ENCODE measurements around the gene RNF128.

RNF128 gene

DNA sequence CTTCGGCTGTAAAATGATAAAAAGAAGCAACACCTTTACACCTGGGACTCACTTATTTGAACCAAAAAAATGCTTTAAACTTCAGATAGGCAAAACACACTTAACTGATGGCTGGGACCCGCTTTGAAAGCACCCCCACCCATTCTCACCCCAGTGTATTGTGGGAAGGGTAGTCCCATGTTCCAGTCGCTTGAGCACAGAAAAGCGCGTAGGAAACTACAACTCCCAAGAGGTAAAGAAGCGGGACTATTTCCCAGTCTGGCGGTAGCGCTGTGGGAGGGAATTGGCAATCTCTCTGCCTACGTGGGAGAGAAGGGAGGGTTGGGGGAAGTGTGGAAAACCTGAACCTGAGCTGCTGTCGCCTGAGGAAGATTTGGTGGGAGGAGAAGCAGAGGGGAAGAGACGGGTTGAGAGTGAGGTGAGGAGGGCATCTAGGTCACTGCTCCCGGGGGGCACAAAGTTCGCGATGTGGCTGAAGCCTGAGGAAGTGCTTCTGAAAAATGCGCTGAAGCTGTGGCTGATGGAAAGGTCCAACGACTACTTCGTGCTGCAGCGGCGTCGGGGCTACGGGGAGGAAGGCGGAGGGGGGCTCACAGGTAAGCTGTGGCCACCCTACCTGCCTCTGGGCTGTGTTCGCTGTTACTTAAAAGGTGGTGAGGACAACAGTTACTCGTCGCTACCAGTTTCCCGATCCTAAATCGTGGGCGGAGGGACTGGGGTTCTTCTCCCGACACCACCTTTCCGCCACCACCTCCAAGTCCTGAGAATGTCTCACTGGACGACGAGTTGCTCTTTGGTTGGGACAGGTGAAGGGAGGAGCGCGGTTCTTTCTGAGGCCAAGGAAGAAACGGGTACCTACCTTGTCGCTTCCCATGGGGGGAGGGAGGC lies 76.1 kb downstream of the RNF128 start, which contains the start of gene TBC1D8B:
TSS of gene TBC1D8B (plus strand) at position 286 of the 888 bp plus-strand sequence. CDS start at position 467, 181 bp downstream.
- peak within 1 kb of the TSS; percentile 37; the same call in 1 of the 2 replicates for H3K27ac ChIP-seq (ENCODE audit: extremely low read depth, low read depth, low read length)
- H3K36me3 ChIP-seq (ENCODE audit: control insufficient read depth in 2 of 2, insufficient read depth in 1 of 2, low read length in 2 of 2) = no peaks in the 10 kb centered on the region; a peak in 1 of 3 replicates
- CTCF ChIA-PET = interaction anchor here (0.7 kb wide), 1 partner anchor 11 kb away, joined by 3 read pairs; no protein-coding TSS in a partner anchor
- POLR2A ChIA-PET = interaction anchor here (0.6 to 1.4 kb wide), 2 partner anchors 76 to 98 kb away, joined by 4 to 5 read pairs; partner anchors contain the start of gene RNF128
- peak within 1 kb of the TSS; percentile 53 for H3K4me3 ChIP-seq (ENCODE audit: low read depth, low read length)
- H3K9me3 ChIP-seq (ENCODE audit: control insufficient read depth, insufficient read depth, low read depth, low read length) = no peaks in the 10 kb centered on the region
- H3K4me1 ChIP-seq (ENCODE audit: control insufficient read depth, insufficient read depth, low read length) = peaks cover 6% of the 10 kb centered on the region
- no peak for TF ChIP-seq ZNF658 (tag by site-specific recombination; IDR thresholded peaks at IDR 0.05)
- peak; percentile 83 for TF ChIP-seq ZNF335 (tag by site-specific recombination; conservative IDR thresholded peaks at IDR 0.05)
- TF ChIP-seq ZBTB6 (tag by site-specific recombination; IDR thresholded peaks at IDR 0.05) = no peak
- TF ChIP-seq PATZ1 (tag by site-specific recombination; IDR thresholded peaks at IDR 0.05) = peak; percentile 81
- no peak; the same call in 1 of the 2 replicates for TF ChIP-seq ZIC2 (tag by site-specific recombination; IDR thresholded peaks at IDR 0.05)
- TF ChIP-seq, protein P1, sequence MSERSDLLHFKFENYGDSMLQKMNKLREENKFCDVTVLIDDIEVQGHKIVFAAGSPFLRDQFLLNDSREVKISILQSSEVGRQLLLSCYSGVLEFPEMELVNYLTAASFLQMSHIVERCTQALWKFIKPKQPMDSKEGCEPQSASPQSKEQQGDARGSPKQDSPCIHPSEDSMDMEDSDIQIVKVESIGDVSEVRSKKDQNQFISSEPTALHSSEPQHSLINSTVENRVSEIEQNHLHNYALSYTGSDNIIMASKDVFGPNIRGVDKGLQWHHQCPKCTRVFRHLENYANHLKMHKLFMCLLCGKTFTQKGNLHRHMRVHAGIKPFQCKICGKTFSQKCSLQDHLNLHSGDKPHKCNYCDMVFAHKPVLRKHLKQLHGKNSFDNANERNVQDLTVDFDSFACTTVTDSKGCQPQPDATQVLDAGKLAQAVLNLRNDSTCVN (tag by site-specific recombination; optimal IDR thresholded peaks at IDR 0.05) = peak; percentile 12
- TF ChIP-seq ZNF354C (tag by site-specific recombination; IDR thresholded peaks at IDR 0.05; ENCODE audit: borderline replicate concordance, low read depth) = no peak
- no peak for TF ChIP-seq ZNF175 (tag by site-specific recombination; IDR thresholded peaks at IDR 0.05)
- peak; percentile 67; the same call in 1 of the 2 replicates for TF ChIP-seq ZBTB20 (tag by site-specific recombination; IDR thresholded peaks at IDR 0.05)
- peak; percentile 74 for TF ChIP-seq GLIS2 (tag by site-specific recombination; IDR thresholded peaks at IDR 0.05)
- TF ChIP-seq MYNN (tag by site-specific recombination; IDR thresholded peaks at IDR 0.05; ENCODE audit: borderline replicate concordance) = no peak
- no peak for TF ChIP-seq REPIN1 (tag by site-specific recombination; IDR thresholded peaks at IDR 0.05; ENCODE audit: low read depth)
- TF ChIP-seq, protein P2, sequence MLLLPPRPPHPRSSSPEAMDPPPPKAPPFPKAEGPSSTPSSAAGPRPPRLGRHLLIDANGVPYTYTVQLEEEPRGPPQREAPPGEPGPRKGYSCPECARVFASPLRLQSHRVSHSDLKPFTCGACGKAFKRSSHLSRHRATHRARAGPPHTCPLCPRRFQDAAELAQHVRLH (tag by site-specific recombination; IDR thresholded peaks at IDR 0.05) = peak; percentile 58
- TF ChIP-seq SP3 (tag by site-specific recombination; IDR thresholded peaks at IDR 0.05) = peak; percentile 76
- no peak for TF ChIP-seq TCF7L2 (IDR thresholded peaks at IDR 0.05; ENCODE audit: borderline replicate concordance, low read depth, low read length)
- TF ChIP-seq SP2 (tag by site-specific recombination; IDR thresholded peaks at IDR 0.05) = peak; percentile 33; the same call in 1 of the 2 replicates
- TF ChIP-seq ZNF302 (tag by site-specific recombination; IDR thresholded peaks at IDR 0.05; ENCODE audit: low read depth) = no peak
- peak; percentile 81 for TF ChIP-seq ZNF366 (tag by site-specific recombination; conservative IDR thresholded peaks at IDR 0.05)
- TF ChIP-seq ZNF426 (tag by site-specific recombination; IDR thresholded peaks at IDR 0.05) = no peak
- TF ChIP-seq ZNF600 (tag by site-specific recombination; IDR thresholded peaks at IDR 0.05) = peak; percentile 61; the same call in 1 of the 2 replicates
- TF ChIP-seq ZNF692 (tag by site-specific recombination; IDR thresholded peaks at IDR 0.05) = peak; percentile 27; the same call in 1 of the 2 replicates
- TF ChIP-seq ZNF416 (tag by site-specific recombination; IDR thresholded peaks at IDR 0.05) = no peak
- TF ChIP-seq ZNF341 (tag by site-specific recombination; IDR thresholded peaks at IDR 0.05; ENCODE audit: low read depth) = peak; percentile 67
- TF ChIP-seq EGR2 (tag by site-specific recombination; IDR thresholded peaks at IDR 0.05; ENCODE audit: low read depth) = peak; percentile 91
- TF ChIP-seq ZNF830 (tag by site-specific recombination; IDR thresholded peaks at IDR 0.05; ENCODE audit: low read depth) = no peak
- TF ChIP-seq SP7 (tag by site-specific recombination; IDR thresholded peaks at IDR 0.05) = 0 out of 2 replicates have a peak, but pooled peaks have one; percentile 34
- TF ChIP-seq ZFP41 (tag by site-specific recombination; IDR thresholded peaks at IDR 0.05; ENCODE audit: borderline replicate concordance) = no peak
- peak; percentile 33; the same call in 1 of the 2 replicates for TF ChIP-seq OSR2 (tag by site-specific recombination; IDR thresholded peaks at IDR 0.05)
- TF ChIP-seq ZNF660 (tag by site-specific recombination; IDR thresholded peaks at IDR 0.05) = peak; percentile 40; the same call in 1 of the 2 replicates
- peak; percentile 76 for TF ChIP-seq IKZF3 (tag by site-specific recombination; IDR thresholded peaks at IDR 0.05)
- peak; percentile 33; the same call in 1 of the 2 replicates for TF ChIP-seq KLF8 (tag by site-specific recombination; IDR thresholded peaks at IDR 0.05)
- TF ChIP-seq ZXDB (tag by site-specific recombination; IDR thresholded peaks at IDR 0.05) = peak; percentile 18; the same call in 1 of the 2 replicates

All from HEK293 (cell line).